H9 (cell line): ENCODE measurements around the gene ZNF418. TPM values are rescaled to one million over a fixed set of nuclear protein-coding genes. Genes with fewer than 3 reads are reported as not detected.

ENCODE experiments used
- DNase-seq: peaks from one replicate; pipeline ENCODE4 v3.0.0-alpha.2; 2017
- H2AFZ ChIP-seq: one replicate; pipeline ENCODE4 v1.6.1; 2013; ENCODE audit warnings: mild to moderate bottlenecking, low read length, control low read depth, moderate library complexity
- H2AK5ac ChIP-seq: 2 replicates; pipeline ENCODE4 v1.6.1; 2013; ENCODE audit warnings: low read length, control low read depth, mixed read lengths; ENCODE audit not compliant: insufficient read length
- H2BK120ac ChIP-seq: one replicate; pipeline ENCODE4 v1.6.1; 2013; ENCODE audit warnings: low read depth, mild to moderate bottlenecking, low read length, control low read depth, inconsistent platforms; ENCODE audit not compliant: poor library complexity, severe bottlenecking
- H2BK12ac ChIP-seq: 2 replicates; pipeline ENCODE4 v1.6.1; 2013; ENCODE audit warnings: low read length, control low read depth, mixed read lengths, low read depth; ENCODE audit not compliant: insufficient read length
- H2BK15ac ChIP-seq: 2 replicates; pipeline ENCODE4 v1.6.1; 2013; ENCODE audit warnings: low read depth, low read length, control low read depth
- H2BK20ac ChIP-seq: one replicate; pipeline ENCODE4 v1.6.1; 2013; ENCODE audit warnings: low read depth, mild to moderate bottlenecking, low read length, control low read depth, inconsistent platforms; ENCODE audit not compliant: poor library complexity, severe bottlenecking
- H2BK5ac ChIP-seq: 2 replicates; pipeline ENCODE4 v1.6.1; 2013; ENCODE audit warnings: low read length, control low read depth, mixed read lengths; ENCODE audit not compliant: insufficient read length
- H3K14ac ChIP-seq: 2 replicates; pipeline ENCODE4 v1.6.1; 2013; ENCODE audit warnings: low read length, control low read depth; ENCODE audit not compliant: insufficient read depth
- H3K18ac ChIP-seq: 2 replicates; pipeline ENCODE4 v1.6.1; 2013; ENCODE audit warnings: low read depth, mild to moderate bottlenecking, mixed read lengths, low read length, control low read depth; ENCODE audit not compliant: insufficient read length
- H3K23ac ChIP-seq: 2 replicates; pipeline ENCODE4 v1.6.1; 2013; ENCODE audit warnings: low read length, control low read depth, mixed read lengths, low read depth; ENCODE audit not compliant: insufficient read length
- H3K23me2 ChIP-seq: 2 replicates; pipeline ENCODE4 v1.6.1; 2013; ENCODE audit warnings: low read depth, mild to moderate bottlenecking, mixed read lengths, low read length, control low read depth; ENCODE audit not compliant: insufficient read length, poor library complexity, severe bottlenecking
- H3K27ac ChIP-seq: 2 replicates; pipeline ENCODE4 v1.5.1; 2013; ENCODE audit warnings: low read length, control low read depth, mixed read lengths, low read depth; ENCODE audit not compliant: insufficient read length
- H3K27me3 ChIP-seq: 2 replicates; pipeline ENCODE4 v1.6.1; 2013; ENCODE audit warnings: low read length, control low read depth, inconsistent platforms; ENCODE audit not compliant: insufficient read depth
- H3K4ac ChIP-seq: 2 replicates; pipeline ENCODE4 v1.6.1; 2013; ENCODE audit warnings: low read depth, mild to moderate bottlenecking, control low read depth, inconsistent platforms, low read length, moderate library complexity
- H3K4me1 ChIP-seq: 2 replicates; pipeline ENCODE4 v1.6.1; 2013; ENCODE audit warnings: low read length, control low read depth, inconsistent platforms; ENCODE audit not compliant: insufficient read depth
- H3K4me2 ChIP-seq: 2 replicates; pipeline ENCODE4 v1.6.1; 2013; ENCODE audit warnings: low read length, control low read depth, mixed read lengths; ENCODE audit not compliant: insufficient read length, insufficient read depth
- H3K56ac ChIP-seq: 2 replicates; pipeline ENCODE4 v1.6.1; 2013; ENCODE audit warnings: low read depth, mild to moderate bottlenecking, mixed read lengths, low read length, control low read depth; ENCODE audit not compliant: insufficient read length
- H3K79me1 ChIP-seq: 2 replicates; pipeline ENCODE4 v1.6.1; 2013; ENCODE audit warnings: low read depth, mild to moderate bottlenecking, moderate library complexity, low read length, control low read depth, inconsistent platforms; ENCODE audit not compliant: insufficient read depth, poor library complexity, severe bottlenecking
- H3K79me2 ChIP-seq: 2 replicates; pipeline ENCODE4 v1.6.1; 2013; ENCODE audit warnings: low read length, control low read depth, inconsistent platforms; ENCODE audit not compliant: insufficient read depth
- H3K9ac ChIP-seq: 2 replicates; pipeline ENCODE4 v1.6.1; 2013; ENCODE audit warnings: low read length, control low read depth, mixed read lengths; ENCODE audit not compliant: insufficient read length; ENCODE audit errors: extremely low read depth
- H3K9me3 ChIP-seq: one replicate; pipeline ENCODE4 v1.6.1; 2013; ENCODE audit warnings: low read depth, low read length, inconsistent platforms; ENCODE audit not compliant: control insufficient read depth
- H3T11ph ChIP-seq: one replicate; pipeline ENCODE4 v1.6.1; 2013; ENCODE audit warnings: mild to moderate bottlenecking, low read length, control low read depth, inconsistent platforms
- H4K20me1 ChIP-seq: one replicate; pipeline ENCODE4 v1.6.1; 2013; ENCODE audit not compliant: control insufficient read depth, insufficient read length, insufficient read depth
- H4K5ac ChIP-seq: 2 replicates; pipeline ENCODE4 v1.6.1; 2013; ENCODE audit warnings: low read depth, mild to moderate bottlenecking, mixed read lengths, low read length, control low read depth; ENCODE audit not compliant: insufficient read length
- H4K8ac ChIP-seq: replicated peaks from 2 replicates; pipeline ENCODE4 v1.6.1; 2013; ENCODE audit warnings: low read length, control low read depth, mixed read lengths, low read depth; ENCODE audit not compliant: insufficient read length
- H4K91ac ChIP-seq: 2 replicates; pipeline ENCODE4 v1.6.1; 2013; ENCODE audit warnings: low read depth, mild to moderate bottlenecking, moderate library complexity, mixed read lengths, low read length, control low read depth; ENCODE audit not compliant: insufficient read length
- H3K27ac Mint-ChIP-seq, 3 experiments: 2 replicates in 2 of 3; 3 replicates in 1 of 3; pipeline ENCODE4 v1.8.0; 2020 to 2021; ENCODE audit warnings: mixed read lengths in 3 of 3, mild to moderate bottlenecking in 1 of 3, moderate library complexity in 1 of 3
- H3K27me3 Mint-ChIP-seq: 2 replicates; pipeline ENCODE4 v1.8.0; 2021; ENCODE audit warnings: low read depth, mild to moderate bottlenecking, moderate library complexity, mixed read lengths
- H3K36me3 Mint-ChIP-seq, 3 experiments: 2 replicates in 2 of 3; 3 replicates in 1 of 3; pipeline ENCODE4 v1.8.0; 2020 to 2021; ENCODE audit warnings: low read depth in 3 of 3, mixed read lengths in 3 of 3; ENCODE audit not compliant: insufficient read depth in 1 of 3
- H3K4me1 Mint-ChIP-seq, 2 experiments: 2 replicates each; pipeline ENCODE4 v1.8.0; 2020; ENCODE audit warnings: mixed read lengths in 2 of 2
- H3K4me3 Mint-ChIP-seq, 2 experiments: 2 replicates in 1 of 2; 3 replicates in 1 of 2; pipeline ENCODE4 v1.8.0; 2020 to 2021; ENCODE audit warnings: mild to moderate bottlenecking in 2 of 2, mixed read lengths in 2 of 2, moderate library complexity in 1 of 2
- H3K9me3 Mint-ChIP-seq, 2 experiments: 2 replicates in 1 of 2; 3 replicates in 1 of 2; pipeline ENCODE4 v1.8.0; 2020; ENCODE audit warnings: mild to moderate bottlenecking in 2 of 2, mixed read lengths in 2 of 2, moderate library complexity in 1 of 2
- CTCF ChIP-seq: fragments of 200-600 bp; sonication (generic); conservative IDR thresholded peaks from 3 replicates; pipeline ENCODE4 v1.8.0; 2021; ENCODE audit warnings: antibody characterized with exemption, mild to moderate bottlenecking
- WGBS: extraction: QIAGEN DNeasy Blood & Tissue Kit; methylation state at CpG from one replicate; pipeline ENCODE4 v1.1.7; 2013; ENCODE audit warnings: missing lambda C conversion rate, low lambda C conversion rate, mixed read lengths; ENCODE audit not compliant: insufficient read length; ENCODE audit errors: extremely low coverage; 5-methylcytosine and 5-hydroxymethylcytosine counted together
- total RNA-seq: library from RNA; stranded (reverse); gene quantifications from 2 replicates; pipeline ENCODE4 v1.2.1, GENCODE V29; 2021

Gene ZNF418
- total RNA-seq, 1 experiment from 2014 or later: 26.2 TPM

- Histone ChIP-seq H2AFZ (no peak within 1 kb of the TSS), H4K91ac (no peak within 1 kb of the TSS), H3K4ac (no peak within 1 kb of the TSS), H2BK120ac (no peak within 1 kb of the TSS), H3K4me1 (no peaks in the 10 kb centered on the region), H3K79me2 (peaks cover 32% of the 10 kb centered on the region), H4K5ac (no peak within 1 kb of the TSS), H3K56ac (no peak within 1 kb of the TSS), H3K9me3 (peaks cover 4% of the 10 kb centered on the region), H2BK12ac (no peak within 1 kb of the TSS), H3K27me3 (no peaks in the 10 kb centered on the region), H3K79me1 (peaks cover 10% of the 10 kb centered on the region), H2BK5ac (no peak within 1 kb of the TSS), H3K4me2 (peak within 1 kb of the TSS; percentile 92), H3K23ac (no peak within 1 kb of the TSS), H3K23me2 (peaks cover 8% of the 10 kb centered on the region), H3K14ac (peak within 1 kb of the TSS; percentile 93), H3K27ac (no peak within 1 kb of the TSS), H3K9ac (peak within 1 kb of the TSS; percentile 70), H3T11ph (no peak within 1 kb of the TSS), H2BK20ac (no peak within 1 kb of the TSS), H3K18ac (peak within 1 kb of the TSS; percentile 34), H2AK5ac (no peak within 1 kb of the TSS), H4K20me1 (no peaks in the 10 kb centered on the region), H2BK15ac (no peak within 1 kb of the TSS), H4K8ac (no peak within 1 kb of the TSS)
- H3K4me3 Mint-ChIP-seq: peak within 1 kb of the TSS; percentile 93
- H3K36me3 Mint-ChIP-seq: peaks cover 21 to 41% (median 28%) of the 10 kb centered on the region in 3 experiments
- peaks cover 26 to 61% of the 10 kb centered on the region in 2 experiments for H3K9me3 Mint-ChIP-seq
- peak within 1 kb of the TSS; percentile 90 to 96 (median 92) for H3K27ac Mint-ChIP-seq
- peak; percentile 83 for TF ChIP-seq CTCF
- peaks cover 12 to 15% of the 10 kb centered on the region in 2 experiments for H3K4me1 Mint-ChIP-seq
- H3K27me3 Mint-ChIP-seq: peaks cover 4% of the 10 kb centered on the region; the same call in 1 of the 2 replicates
- DNase-seq: peak; percentile 98
- no CpG with 5 or more reads among the region's 54 CpGs for WGBS
Observed at GRCh38 chr19:57947419-57948134, 12.4 kb upstream of the ZNF418 start, which contains the start of gene ZNF256. Gene ZNF256, minus strand, starts transcription at chr19:57947706. Its CDS starts 232 bp downstream, at chr19:57947474.
